Amniotic epithelial cell (primary cell): ENCODE data around the gene MAP7D1.

Experiments used
- DNase-seq: peaks from one replicate; pipeline ENCODE4 v3.0.0-alpha.2; 2010; ENCODE audit warnings: low read depth

Gene MAP7D1

GRCh38 chr1:36126797-36127500 is 29.0 kb upstream of the MAP7D1 start:
- no peak for DNase-seq

GRCh38 chr1:36128126-36128904 is 27.6 kb upstream of the MAP7D1 start:
- DNase-seq = peak; percentile 94

GRCh38 chr1:36128905-36129206 is 27.1 kb upstream of the MAP7D1 start:
- DNase-seq = no peak

- no peak for DNase-seq
These were observed 23.9 kb upstream of the MAP7D1 start for GRCh38 chr1:36132029-36132428.

GRCh38 chr1:36133484-36133883 is 22.5 kb upstream of the MAP7D1 start:
- peak; percentile 98 for DNase-seq

GRCh38 chr1:36134031-36134430 is 21.9 kb upstream of the MAP7D1 start:
- no peak for DNase-seq

GRCh38 chr1:36134505-36135329 is 21.2 kb upstream of the MAP7D1 start:
- DNase-seq = peak; percentile 38

GRCh38 chr1:36135330-36135667 is 20.7 kb upstream of the MAP7D1 start:
- no peak for DNase-seq

GRCh38 chr1:36135796-36136195 is 20.2 kb upstream of the MAP7D1 start:
- DNase-seq = no peak

GRCh38 chr1:36136535-36136934 is 19.4 kb upstream of the MAP7D1 start:
- peak; percentile 47 for DNase-seq

GRCh38 chr1:36137226-36137625 is 18.7 kb upstream of the MAP7D1 start:
- no peak for DNase-seq

- DNase-seq = no peak
These were observed 18.2 kb upstream of the MAP7D1 start for GRCh38 chr1:36137776-36138175.

GRCh38 chr1:36139521-36139920 is 16.4 kb upstream of the MAP7D1 start:
- no peak for DNase-seq

- DNase-seq = no peak
These were observed 13.8 kb upstream of the MAP7D1 start for GRCh38 chr1:36142121-36142520.

- DNase-seq = no peak
These were observed 12.5 kb upstream of the MAP7D1 start for GRCh38 chr1:36143424-36143823.

GRCh38 chr1:36144413-36144812 is 11.5 kb upstream of the MAP7D1 start:
- DNase-seq = no peak

- peak; percentile 26 for DNase-seq
These were observed 7.1 kb upstream of the MAP7D1 start for GRCh38 chr1:36148821-36149236.

- DNase-seq = peak; percentile 99
These were observed 6.6 kb upstream of the MAP7D1 start, which contains the start of gene TRAPPC3 for GRCh38 chr1:36149237-36149972. Gene TRAPPC3, minus strand, starts transcription at chr1:36149486. Its CDS starts 108 bp downstream, at chr1:36149378.

GRCh38 chr1:36149973-36150295 is 6.0 kb upstream of the MAP7D1 start:
- DNase-seq = no peak

- peak; percentile 92 for DNase-seq
These were observed 5.4 kb upstream of the MAP7D1 start for GRCh38 chr1:36150296-36151133.

GRCh38 chr1:36151134-36151844 is 4.7 kb upstream of the MAP7D1 start:
- DNase-seq = no peak
